CD4-positive, alpha-beta T cell treated with Interleukin-21 for 1 hour (primary cell): ENCODE results near the gene PSMB7.
"Not testable (repeated sequence)": the region's sequence is repeated elsewhere in the genome, so short reads cannot be mapped to it uniquely, and the experiment has no call there.

Experiments
- DNase-seq: peaks from one replicate; pipeline ENCODE4 v3.0.0-alpha.2; 2020

Gene PSMB7

GRCh38 chr9:124442826-124443225 lies 27.6 kb upstream of the PSMB7 start:
- no peak for DNase-seq

GRCh38 chr9:124442379-124442778 lies 27.1 kb upstream of the PSMB7 start:
- DNase-seq, result no peak

- no peak for DNase-seq
Observed at GRCh38 chr9:124441291-124441690, 26.0 kb upstream of the PSMB7 start.

- DNase-seq, result no peak
Observed at GRCh38 chr9:124440786-124441185, 25.5 kb upstream of the PSMB7 start.

GRCh38 chr9:124439686-124440243 lies 24.5 kb upstream of the PSMB7 start:
- no peak for DNase-seq

GRCh38 chr9:124439086-124439485 lies 23.8 kb upstream of the PSMB7 start:
- no peak for DNase-seq

DNA sequence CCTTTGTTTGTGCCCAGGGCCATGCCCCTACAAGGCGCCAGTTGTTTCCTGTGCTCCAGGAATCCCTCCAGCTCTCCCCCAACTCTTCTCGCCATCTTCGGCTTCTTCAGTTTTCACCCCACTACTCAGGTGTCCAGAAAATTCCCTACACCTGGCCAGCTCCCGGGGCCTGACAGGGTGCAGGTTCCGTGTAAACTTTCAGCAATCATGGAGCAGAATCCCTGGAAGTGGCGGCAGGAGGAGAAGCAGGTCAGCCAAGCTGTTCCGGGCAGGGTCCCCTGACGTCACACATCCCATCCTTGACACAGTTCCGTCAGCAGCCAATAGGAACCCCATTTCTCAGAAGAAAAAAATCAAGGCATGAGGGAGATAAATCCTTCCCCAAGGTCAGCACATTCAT lies 22.8 kb upstream of the PSMB7 start:
- DNase-seq, result no peak

DNA sequence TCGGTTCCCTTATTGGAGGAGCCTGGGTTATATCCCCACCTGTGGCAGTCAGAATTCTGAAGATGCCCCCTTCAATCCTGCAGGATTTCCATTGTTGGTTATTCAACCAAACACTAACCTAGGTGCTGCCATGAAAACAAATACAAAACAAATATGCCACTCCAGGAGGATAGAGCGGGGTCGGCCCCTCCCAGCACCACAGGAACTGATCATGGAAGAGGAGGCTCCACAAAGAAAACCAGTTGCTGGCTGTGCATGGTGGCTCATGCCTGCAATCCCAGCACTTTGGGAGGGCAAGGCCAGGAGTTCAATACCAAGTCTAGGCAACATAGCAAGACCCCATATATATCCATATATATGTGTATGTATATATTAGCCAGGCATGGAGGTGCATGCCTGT lies 21.8 kb upstream of the PSMB7 start:
- DNase-seq, result no peak

GRCh38 chr9:124436320-124436719 lies 21.1 kb upstream of the PSMB7 start:
- no peak for DNase-seq

DNA sequence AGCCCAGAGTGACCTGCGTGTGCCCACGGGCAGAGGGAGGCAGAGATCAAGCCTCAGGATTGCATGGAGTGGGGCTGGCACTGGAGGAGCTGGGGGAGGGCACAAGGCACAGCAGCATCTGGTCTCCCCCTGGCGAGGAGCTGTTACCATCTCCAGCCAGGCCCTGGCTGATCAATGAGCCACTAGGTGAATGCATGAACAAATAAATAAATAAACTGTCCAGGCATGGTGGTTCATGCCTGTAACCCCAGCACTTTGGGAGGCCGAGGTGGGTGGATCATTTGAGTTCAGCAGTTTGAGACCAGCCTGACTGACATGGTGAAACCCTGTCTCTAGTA lies 14.3 kb upstream of the PSMB7 start:
- no peak for DNase-seq

DNA sequence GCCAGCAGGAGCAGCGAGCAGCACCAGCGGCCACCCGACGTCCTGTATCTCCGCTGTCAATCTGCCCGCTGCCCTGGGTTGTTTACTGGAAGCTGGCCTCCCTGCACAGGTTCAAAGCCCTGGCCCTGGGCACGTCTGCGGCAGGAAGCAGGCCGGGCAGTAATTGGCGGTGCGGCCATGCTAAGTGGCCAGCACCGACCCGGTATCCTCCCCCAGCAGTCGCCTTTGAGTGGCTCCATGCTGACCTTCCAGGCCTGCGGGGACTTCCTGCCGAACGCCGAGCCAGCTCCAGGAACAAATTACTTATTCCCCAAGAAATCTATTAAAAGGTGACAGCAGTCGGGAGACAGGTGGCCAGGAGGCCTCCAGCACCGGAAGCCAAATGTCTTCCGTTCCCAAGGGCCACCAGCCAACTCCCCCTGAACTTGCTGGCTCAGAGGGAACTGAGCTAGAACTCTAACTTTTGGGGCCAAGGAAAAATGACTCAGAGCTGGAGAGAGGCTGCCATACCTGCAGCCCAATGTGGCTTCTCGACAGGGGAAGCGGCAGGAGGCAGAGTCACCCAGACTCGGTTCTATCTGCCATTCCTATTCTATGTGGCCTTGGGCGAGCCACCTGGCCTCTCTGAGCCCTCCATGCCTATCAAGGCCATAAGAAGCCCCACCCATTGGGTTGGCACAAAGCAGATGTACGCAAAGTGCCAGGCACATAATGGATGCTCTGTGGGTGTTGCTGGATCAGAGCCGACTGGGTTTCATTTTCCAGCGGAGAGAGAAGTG lies 13.7 kb upstream of the PSMB7 start:
- DNase-seq, result no peak

GRCh38 chr9:124427281-124427680 lies 12.0 kb upstream of the PSMB7 start:
- DNase-seq, result no peak

DNA sequence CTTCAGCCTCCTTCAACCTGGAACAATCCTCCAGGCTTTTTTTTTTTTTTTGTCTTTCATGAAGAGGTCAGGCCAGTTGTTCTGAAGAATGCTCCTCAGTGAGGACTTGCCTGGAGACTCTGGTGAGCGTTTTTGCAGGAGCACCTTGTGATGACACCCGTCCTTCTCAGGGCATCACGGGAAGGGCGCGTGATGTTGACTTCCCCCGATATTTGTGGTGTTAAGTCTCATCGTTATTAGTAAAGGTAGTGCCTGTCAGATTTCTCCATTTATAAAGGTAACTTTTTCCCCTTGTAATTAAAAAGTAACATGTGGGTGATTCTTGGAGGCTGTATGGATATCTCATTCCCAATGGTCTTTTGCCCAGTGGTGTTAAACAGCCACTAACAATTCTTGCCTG lies 11.1 kb upstream of the PSMB7 start:
- no peak for DNase-seq

- DNase-seq, result not testable (repeated sequence)
Observed at GRCh38 chr9:124425733-124426132, 10.5 kb upstream of the PSMB7 start.

DNA sequence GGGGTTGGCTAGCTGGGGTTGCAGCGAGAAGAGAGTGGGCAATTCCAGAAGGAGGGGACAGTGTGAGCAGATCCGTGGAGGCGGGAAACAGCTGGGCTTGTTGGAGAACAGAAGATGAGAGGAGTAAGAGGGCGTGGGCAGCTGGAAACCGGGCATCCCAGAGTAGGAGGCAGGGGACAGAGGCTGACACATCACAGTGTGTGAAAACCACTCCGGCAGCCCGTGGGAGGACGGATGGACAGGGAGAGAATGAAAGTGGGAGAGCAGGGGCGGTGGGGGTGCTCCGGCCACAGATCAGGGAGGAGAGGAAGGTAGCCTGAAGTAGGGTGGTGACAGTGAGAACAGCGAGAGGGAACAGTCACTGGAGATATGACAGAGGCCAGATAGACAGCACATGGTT lies 8.3 kb upstream of the PSMB7 start:
- DNase-seq, result no peak

GRCh38 chr9:124423155-124423554 lies 7.9 kb upstream of the PSMB7 start:
- no peak for DNase-seq

- DNase-seq, result peak; percentile 6
Observed at GRCh38 chr9:124420991-124421543, 5.8 kb upstream of the PSMB7 start.

DNA sequence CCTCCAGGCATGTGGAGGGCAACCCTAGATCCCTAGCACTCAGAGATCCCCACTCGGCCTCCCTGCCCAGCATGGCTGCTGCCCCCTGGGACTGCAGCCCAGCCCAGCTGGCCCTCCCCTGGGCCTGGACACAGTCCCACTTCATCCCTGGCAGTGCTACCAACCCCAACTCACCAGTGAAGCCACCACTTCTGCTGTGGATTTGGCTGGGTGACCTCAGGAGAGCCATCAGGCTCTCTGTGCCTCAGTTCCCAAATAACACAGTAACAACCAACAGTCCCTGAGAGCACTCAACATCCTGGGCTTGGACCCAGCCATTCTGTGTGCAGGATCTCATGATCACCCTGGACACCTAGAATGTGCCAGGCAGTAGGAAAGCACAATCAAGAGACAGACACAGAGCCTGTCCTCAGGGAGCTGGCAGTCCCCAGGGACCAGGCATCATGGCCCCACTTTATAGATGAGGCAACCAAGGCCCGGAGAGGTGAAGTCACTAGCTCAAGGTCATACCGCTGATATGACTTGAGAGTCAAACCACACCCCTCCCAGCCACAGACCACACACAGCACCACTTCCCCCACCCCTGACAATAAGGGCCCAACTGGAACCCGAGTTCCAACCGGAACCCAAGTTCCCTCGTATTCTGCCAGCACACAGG lies 4.7 kb upstream of the PSMB7 start:
- DNase-seq, result no peak

- DNase-seq, result no peak
Observed at GRCh38 chr9:124415852-124416484, 726 bp upstream of the PSMB7 start.

DNA sequence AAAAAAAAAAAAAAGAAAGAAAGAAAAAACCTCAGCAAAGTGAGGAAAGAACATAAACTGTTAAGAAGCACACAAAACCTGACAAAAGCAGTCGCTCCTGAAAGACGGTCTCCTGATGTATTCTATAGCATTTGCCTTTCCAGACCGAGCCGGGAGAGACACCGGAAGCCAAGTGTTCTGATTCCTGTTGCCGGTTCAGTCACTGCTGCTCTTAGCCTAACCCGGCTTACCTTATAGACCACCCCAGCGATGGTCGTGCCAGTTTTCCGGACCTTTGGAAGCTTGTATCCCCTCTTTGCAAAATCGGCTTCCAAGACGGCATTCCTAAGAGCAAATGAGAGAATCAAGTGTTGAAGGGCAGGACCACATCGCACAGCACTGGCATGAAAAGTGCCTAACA lies 630 bp downstream of the PSMB7 start:
- no peak for DNase-seq

- no peak for DNase-seq
Observed at GRCh38 chr9:124412228-124412575, 3.0 kb downstream of the PSMB7 start.

- no peak for DNase-seq
Observed at GRCh38 chr9:124411514-124412227, 3.6 kb downstream of the PSMB7 start.

DNA sequence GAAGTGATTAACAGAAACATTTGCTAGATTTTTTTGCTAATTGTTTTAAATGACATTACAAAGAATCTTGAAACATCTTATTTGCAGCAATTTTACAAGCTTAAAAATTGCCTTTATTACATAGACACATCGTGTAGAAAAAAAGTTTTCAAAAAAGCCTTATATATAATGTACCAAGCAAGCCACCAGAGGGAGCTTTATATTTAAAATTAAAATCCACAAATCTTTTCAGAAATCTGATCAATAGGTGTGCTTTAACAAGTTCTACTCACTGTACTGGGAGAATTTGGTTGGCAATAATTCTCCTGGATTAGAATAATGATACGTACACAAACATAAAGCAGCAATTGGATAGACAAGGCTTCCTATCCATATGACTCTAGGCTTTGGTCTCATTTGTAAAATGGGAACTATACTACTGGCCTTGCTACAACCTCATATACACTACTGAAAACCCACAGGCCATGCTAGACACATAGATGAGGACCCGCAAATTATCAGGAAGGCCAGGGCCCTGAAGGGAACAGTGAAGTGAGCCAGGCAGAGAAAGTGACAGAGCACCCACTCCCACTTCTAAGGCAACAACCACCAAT lies 4.8 kb downstream of the PSMB7 start:
- no peak for DNase-seq
